Activated CD4-positive, alpha-beta T cell treated with anti-CD3 and anti-CD28 coated beads, Interleukin-2, Interleukin-4, amounts not matched to agents 100 ng/mL and 50 ng/mL, durations not matched to agents 16 hours and 8 hours (primary cell): ENCODE data around the gene ETV3L.
A peak's percentile ranks its signal among the peaks of the same experiment; 100 is the strongest.

Source experiments
- DNase-seq: peaks from one replicate; pipeline ENCODE4 v3.0.0-alpha.2; 2020; ENCODE audit warnings: low spot score

Gene ETV3L

GRCh38 chr1:157132111-157132510 is 32.5 kb upstream of the ETV3L start:
- DNase-seq = no peak

DNA sequence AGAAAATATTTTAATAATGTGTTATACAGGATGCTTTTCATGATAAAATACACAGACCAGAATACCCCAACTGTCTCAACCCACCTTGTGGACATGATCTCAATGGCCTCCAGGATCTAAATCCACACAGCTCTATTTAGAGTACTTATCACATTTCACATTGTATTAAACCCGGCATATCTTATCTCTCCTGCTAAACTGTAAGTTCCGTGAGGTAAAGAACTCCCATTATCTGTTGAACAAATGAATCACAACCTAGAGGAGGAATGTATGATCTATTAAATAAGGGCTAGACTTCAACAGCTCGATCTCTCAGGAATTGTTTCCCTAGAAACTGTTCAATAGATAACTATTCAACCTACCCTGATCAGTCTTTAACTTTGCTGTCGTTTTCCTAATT is 31.7 kb upstream of the ETV3L start:
- no peak for DNase-seq

DNA sequence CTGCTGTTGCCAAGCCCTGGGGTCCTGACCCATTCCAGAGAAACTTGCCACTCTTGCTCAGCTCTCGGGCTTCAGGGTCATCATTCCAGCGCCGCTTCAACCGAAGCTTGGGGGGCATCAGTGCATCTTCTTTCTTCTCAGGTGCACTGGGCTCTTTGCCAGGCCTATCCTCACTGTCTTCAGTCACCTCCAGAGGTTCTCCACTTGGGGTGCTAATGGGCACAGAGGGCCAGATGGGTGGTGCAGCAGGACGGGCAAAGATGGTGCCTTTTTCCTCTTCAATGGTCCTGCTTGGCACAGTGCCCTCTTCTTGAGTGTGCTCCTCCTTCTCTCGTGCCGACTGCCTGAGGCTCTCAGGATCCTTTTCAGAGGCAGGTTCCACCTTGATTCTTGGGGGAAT is 25.2 kb upstream of the ETV3L start:
- no peak for DNase-seq

DNA sequence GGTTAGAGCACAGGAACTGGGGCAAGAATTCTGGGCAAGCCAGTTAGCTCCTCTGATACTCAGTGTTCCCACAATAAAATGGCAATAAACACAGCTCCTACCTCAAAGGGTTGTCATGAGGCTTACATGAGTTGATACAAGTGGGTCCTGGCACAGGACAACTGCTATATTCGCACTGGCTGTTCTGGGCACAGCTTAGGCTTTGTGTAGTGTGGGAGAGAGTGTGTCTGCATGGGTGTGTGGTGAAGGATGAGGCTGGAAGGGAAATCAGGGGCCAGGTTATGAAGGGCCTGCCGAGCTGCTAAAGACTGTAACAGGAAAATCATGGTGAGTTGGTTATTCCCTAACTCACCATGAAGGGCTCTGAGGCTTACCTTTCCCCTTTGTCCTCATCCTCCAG is 19.8 kb upstream of the ETV3L start:
- no peak for DNase-seq

GRCh38 chr1:157119008-157119407 is 19.4 kb upstream of the ETV3L start:
- no peak for DNase-seq

DNA sequence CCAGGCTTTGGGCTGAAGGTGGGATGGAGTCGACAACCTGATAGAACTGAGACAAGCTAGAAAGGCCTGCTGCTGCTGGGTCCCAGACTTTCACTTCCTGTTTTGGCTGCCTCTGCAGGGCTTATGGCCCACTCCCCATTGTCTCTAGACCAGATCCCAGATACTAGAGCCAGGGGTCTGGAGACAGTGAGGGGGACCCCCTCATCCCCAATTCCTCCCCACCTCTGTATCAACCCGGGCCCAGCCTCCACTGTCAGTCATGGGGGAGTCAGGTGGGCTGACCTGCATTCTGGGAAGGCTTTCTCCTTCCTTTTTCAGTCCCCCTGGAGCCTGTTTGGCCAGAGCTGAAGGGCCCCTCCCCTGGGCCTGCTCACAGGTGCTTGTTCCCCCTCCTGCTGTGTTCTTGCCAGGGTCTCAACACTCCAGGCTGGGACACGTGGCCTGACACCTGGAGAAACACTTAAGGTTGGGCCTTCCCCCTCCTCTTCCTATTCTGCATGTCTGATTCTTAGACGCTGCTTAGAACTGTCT is 18.0 kb upstream of the ETV3L start:
- no peak for DNase-seq

DNA sequence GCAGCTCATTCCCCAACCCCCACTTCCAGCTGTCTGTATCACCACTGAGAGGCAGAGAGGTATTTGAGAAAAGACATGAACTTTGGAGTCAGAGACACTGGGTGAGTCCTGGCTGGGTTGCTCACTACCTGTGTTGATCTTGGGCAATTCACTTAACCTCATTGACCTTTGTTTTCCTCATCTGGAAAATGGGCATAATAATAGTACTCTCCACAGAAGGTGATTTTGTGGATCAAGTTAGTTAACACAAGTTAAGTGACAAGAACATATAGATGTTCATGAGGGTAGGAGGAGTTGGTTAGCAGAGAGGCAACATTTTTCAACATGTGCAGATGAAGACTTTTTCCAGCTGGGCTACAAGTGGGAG is 17.1 kb upstream of the ETV3L start:
- DNase-seq = no peak

- no peak for DNase-seq
These were observed 16.5 kb upstream of the ETV3L start for GRCh38 chr1:157115851-157116736.

GRCh38 chr1:157115429-157115838 is 15.8 kb upstream of the ETV3L start:
- DNase-seq = no peak

- DNase-seq = no peak
These were observed 14.8 kb upstream of the ETV3L start for GRCh38 chr1:157114183-157115121.

- DNase-seq = no peak
These were observed 14.0 kb upstream of the ETV3L start for GRCh38 chr1:157113631-157114030.

DNA sequence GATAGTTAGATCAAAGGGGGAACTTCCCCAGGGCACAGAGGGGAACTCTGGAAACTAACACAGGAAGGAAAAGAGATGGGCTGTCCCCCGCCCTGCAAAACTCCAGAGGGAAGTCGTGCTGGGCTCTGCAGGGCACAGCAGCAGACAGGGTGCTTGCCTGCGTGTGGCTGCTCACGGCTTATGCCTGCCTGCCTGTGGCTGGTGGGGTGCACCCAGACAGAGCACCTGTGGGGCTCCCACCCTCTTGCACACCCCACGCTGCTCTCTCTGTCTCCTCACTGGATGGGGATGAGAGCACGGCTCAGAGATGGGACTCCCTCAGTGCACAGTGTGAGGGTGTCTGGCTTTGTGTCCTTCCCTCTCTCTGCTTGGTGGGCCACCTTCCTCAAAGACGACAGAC is 13.5 kb upstream of the ETV3L start:
- DNase-seq = no peak

- DNase-seq = no peak
These were observed 12.7 kb upstream of the ETV3L start for GRCh38 chr1:157112186-157112867.

DNA sequence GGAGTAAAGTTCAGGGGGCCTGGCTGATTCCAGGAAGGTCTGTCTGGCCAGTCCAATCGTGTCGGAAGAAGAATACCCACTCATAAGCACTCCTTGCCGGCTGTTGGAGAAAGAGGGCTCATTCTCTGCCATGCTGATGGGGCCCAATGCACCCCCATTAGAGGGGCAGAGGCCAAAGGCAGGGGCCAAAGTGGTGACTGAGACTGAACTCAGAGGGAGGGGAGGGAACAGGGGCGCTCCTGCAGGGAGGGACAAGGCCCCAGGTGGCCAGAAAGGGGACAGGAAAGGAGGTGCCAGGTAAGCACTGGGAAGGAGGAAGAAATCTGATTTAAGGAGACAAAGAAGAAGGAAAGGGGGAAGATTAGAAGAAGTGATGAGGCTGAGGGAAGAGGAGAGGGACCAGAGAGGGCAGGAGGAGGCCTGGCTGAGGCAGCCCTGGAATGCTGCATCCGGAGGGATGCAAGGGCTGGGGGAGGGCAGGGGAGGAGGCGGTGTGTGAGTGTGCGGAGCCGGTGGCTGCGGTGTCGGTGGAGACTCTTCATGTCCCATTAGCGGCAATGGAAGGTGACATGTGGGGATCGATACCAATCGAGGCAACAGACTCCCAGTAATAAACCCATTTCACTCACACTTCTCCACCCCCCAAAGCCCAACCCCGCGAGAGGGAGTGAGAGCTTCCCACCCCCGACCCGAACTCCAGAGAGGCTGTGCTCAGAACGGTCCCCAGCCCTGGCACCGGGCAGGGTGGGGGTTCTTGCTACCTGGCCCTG is 12.0 kb upstream of the ETV3L start:
- DNase-seq = no peak

DNA sequence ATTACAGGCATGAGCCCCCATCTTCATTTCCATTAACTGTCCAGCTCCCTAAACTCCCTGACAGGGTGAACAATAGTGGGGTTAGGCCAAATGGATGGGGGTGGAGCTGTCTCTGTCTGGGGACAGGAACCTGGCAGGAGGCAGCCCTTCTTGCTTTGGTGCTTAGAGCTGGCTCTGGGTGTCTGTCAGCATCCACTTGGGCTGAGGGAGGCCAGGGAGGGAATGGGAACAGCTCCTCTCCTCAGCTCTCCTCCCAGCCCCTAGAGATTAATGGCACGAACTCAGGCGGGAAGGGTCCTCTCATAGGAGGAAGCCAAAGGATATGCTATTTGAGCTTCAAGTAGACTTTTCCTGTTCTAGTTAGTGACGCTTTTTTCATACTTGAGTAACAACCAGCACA is 11.1 kb upstream of the ETV3L start:
- DNase-seq = no peak

- DNase-seq = no peak
These were observed 10.4 kb upstream of the ETV3L start for GRCh38 chr1:157110003-157110402.

- no peak for DNase-seq
These were observed 8.8 kb upstream of the ETV3L start for GRCh38 chr1:157108448-157108847.

DNA sequence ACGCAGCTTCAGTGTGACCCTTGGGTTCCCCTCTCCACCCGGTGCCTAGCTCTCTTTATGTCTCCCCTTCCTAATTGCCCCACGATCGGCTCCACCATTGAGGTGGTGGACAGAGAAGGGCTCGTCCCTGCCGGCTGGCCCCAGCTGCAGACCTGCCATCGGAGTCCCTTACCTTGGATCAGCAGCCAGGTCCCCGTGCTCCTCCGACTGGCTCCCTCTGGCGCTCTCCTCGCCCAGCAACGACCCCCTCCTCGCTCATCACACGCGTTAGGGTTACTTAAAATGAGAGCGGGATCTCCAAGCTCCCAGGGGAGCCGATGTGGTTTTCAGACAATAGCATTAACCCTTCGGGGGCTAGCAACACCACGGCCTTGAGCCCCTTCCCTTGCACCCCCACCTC is 8.1 kb upstream of the ETV3L start:
- no peak for DNase-seq

- no peak for DNase-seq
These were observed 7.2 kb upstream of the ETV3L start for GRCh38 chr1:157106813-157107189.

GRCh38 chr1:157105988-157106812 is 6.6 kb upstream of the ETV3L start:
- peak; percentile 43 for DNase-seq
